Ovary (tissue), 3 donors: ENCODE data around the gene HDGF.

Source experiments
- CTCF ChIP-seq, 3 donors: fragments of 450-650 bp in 2 of 3; fragments of 200-600 bp in 1 of 3; IDR thresholded peaks; one replicate each; pipeline versions ENCODE4 v1.5.1 to v1.8.0; 2016 to 2022; ENCODE audit warnings: antibody characterized with exemption in 3 of 3, mild to moderate bottlenecking in 1 of 3
- EP300 ChIP-seq: sonication (generic); formaldehyde crosslinking; IDR thresholded peaks from one replicate; pipeline ENCODE4 v1.6.1; 2017; ENCODE audit warnings: antibody characterized with exemption
- POLR2A ChIP-seq: fragments of 450-650 bp; IDR thresholded peaks from one replicate; pipeline ENCODE4 v1.6.1; 2017; ENCODE audit warnings: antibody characterized with exemption, mild to moderate bottlenecking, moderate library complexity
- donor health status: DM: no; HTN: no; CAD: no.

DNA sequence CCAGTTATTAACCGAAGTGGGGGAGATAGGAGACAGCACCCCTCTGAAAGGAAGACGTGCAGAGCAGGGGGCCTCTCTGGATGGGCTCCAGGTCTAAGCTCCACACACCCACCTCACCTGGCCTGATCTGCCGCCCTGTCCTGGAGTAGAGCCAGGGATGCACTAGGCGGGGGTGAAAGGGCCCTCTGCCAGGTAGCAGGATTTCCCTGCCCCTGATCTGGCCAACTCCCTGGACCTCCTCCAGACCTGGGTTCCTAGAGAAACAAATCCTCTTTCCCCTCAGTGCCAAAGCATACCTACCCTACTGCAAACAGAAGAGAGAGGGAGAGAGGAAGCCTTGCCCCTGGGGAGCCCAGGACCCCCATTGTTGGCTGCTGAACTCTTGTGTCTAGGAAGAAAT, 48.1 kb downstream of the HDGF start:
- TF ChIP-seq CTCF (IDR thresholded peaks at IDR 0.05) = no peak
- no peak for TF ChIP-seq POLR2A
- TF ChIP-seq EP300 = no peak
